Thyroid gland (tissue), 4 donors: ENCODE measurements around the gene IFNL2. TPM values are rescaled to one million over a fixed set of nuclear protein-coding genes. Genes with fewer than 3 reads are reported as not detected.
"Not testable (repeated sequence)": the region's sequence is repeated elsewhere in the genome, so short reads cannot be mapped to it uniquely, and the experiment has no call there.

ENCODE experiments used
- DNase-seq, 2 donors: peaks; one replicate each; pipeline ENCODE4 v3.0.0-alpha.2; 2019
- H3K27ac ChIP-seq, 3 donors: fragments of 200-600 bp; sonication (generic); 1 replicate in 2 of 3; 2 replicates in 1 of 3; pipeline ENCODE4 v1.5.1; 2016 to 2019; ENCODE audit warnings: mild to moderate bottlenecking in 1 of 3, moderate library complexity in 1 of 3
- H3K27me3 ChIP-seq: fragments of 200-600 bp; sonication (generic); one replicate; pipeline ENCODE4 v1.5.1; 2019
- H3K36me3 ChIP-seq, 2 donors: fragments of 200-600 bp; sonication (generic); one replicate each; pipeline ENCODE4 v1.5.1; 2016 to 2019
- H3K4me1 ChIP-seq, 2 donors: fragments of 200-600 bp; sonication (generic); one replicate each; pipeline ENCODE4 v1.5.1; 2017 to 2019
- H3K4me3 ChIP-seq, 3 donors: fragments of 200-600 bp; sonication (generic); replicated peaks in 1 of 3; 1 replicate in 2 of 3; 2 replicates in 1 of 3; pipeline ENCODE4 v1.5.1; 2016; ENCODE audit warnings: mild to moderate bottlenecking in 1 of 3
- H3K9me3 ChIP-seq: fragments of 200-600 bp; sonication (generic); one replicate; pipeline ENCODE4 v1.5.1; 2017
- CTCF ChIP-seq, 6 experiments: fragments of 200-600 bp in 3 of 6; fragments of 450-650 bp in 3 of 6; sonication (generic) in 3 of 6; IDR thresholded peaks; one replicate each; pipeline ENCODE4 v1.5.1; 2016 to 2019; ENCODE audit warnings: antibody characterized with exemption in 6 of 6, mild to moderate bottlenecking in 2 of 6, inconsistent platforms in 1 of 6, moderate library complexity in 1 of 6
- POLR2A ChIP-seq, 2 donors: fragments of 450-650 bp; IDR thresholded peaks; one replicate each; pipeline ENCODE4 v1.6.1; 2017; ENCODE audit warnings: antibody characterized with exemption in 2 of 2, mild to moderate bottlenecking in 2 of 2, moderate library complexity in 1 of 2
- WGBS, 2 donors: methylation state at CpG; one replicate each; pipeline ENCODE4 v1.1.5; 2017; 5-methylcytosine and 5-hydroxymethylcytosine counted together
- intact Hi-C: fragments of 100-400 bp; cut with DNase I; formaldehyde crosslinking; loops from one replicate; pipeline ENCODE4 v1.15.1; 2023
- total RNA-seq, 4 donors: library from RNA; depleted of rRNA; stranded (reverse); fragments of >200 nt; gene quantifications; one replicate each; pipeline ENCODE4 v1.2.3, GENCODE V29; 2016

Gene IFNL2
- total RNA-seq, 4 donors from 2014 or later: not detected

GRCh38 chr19:39306075-39306474 lies 37.9 kb downstream of the IFNL2 start:
- intact Hi-C loops: no loop called here
- Histone ChIP-seq H3K9me3 (no peaks in the 10 kb centered on the region), H3K4me3 (no peak overlapping the region), H3K27ac (no peak overlapping the region), H3K4me1 (peaks cover 12 to 14% of the 10 kb centered on the region in 2 donors), H3K36me3 (no peaks in the 10 kb centered on the region), H3K27me3 (peaks cover 13% of the 10 kb centered on the region)
- TF ChIP-seq POLR2A (IDR thresholded peaks at IDR 0.05): no peak
- TF ChIP-seq CTCF (IDR thresholded peaks at IDR 0.05): no peak
- no peak for DNase-seq

GRCh38 chr19:39307046-39307821 lies 39.0 kb downstream of the IFNL2 start:
- H3K4me3 ChIP-seq: no peak overlapping the region

GRCh38 chr19:39307822-39308530 lies 39.8 kb downstream of the IFNL2 start:
- TF ChIP-seq POLR2A (IDR thresholded peaks at IDR 0.05) (no peak), CTCF (IDR thresholded peaks at IDR 0.05) (no peak)
- Histone ChIP-seq H3K9me3 (no peaks in the 10 kb centered on the region), H3K4me3 (no peak overlapping the region), H3K27me3 (peaks cover 13% of the 10 kb centered on the region), H3K4me1 (peaks cover 12 to 14% of the 10 kb centered on the region in 2 donors), H3K36me3 (no peaks in the 10 kb centered on the region), H3K27ac (no peak overlapping the region)
- WGBS, 2 donors: 10 to 24% methylated on average over 11 to 12 of the region's 82 CpGs
- DNase-seq: no peak
- intact Hi-C loops: no loop called here

More at GRCh38 chr19:39307046-39307821, 39.0 kb downstream of the IFNL2 start:
- no peak for DNase-seq
- H3K9me3 ChIP-seq: no peaks in the 10 kb centered on the region
- peaks cover 12 to 14% of the 10 kb centered on the region in 2 donors for H3K4me1 ChIP-seq
- intact Hi-C loops: no loop called here
- TF ChIP-seq CTCF (IDR thresholded peaks at IDR 0.05) (no peak), POLR2A (IDR thresholded peaks at IDR 0.05) (no peak)
- H3K27me3 ChIP-seq: peaks cover 13% of the 10 kb centered on the region
- 20 to 24% methylated on average over 16 to 24 of the region's 71 CpGs for WGBS, 2 donors
- no peak overlapping the region for H3K27ac ChIP-seq
- H3K36me3 ChIP-seq: no peaks in the 10 kb centered on the region

- Histone ChIP-seq H3K27me3 (peaks cover 13% of the 10 kb centered on the region), H3K4me3 (no peak overlapping the region), H3K9me3 (no peaks in the 10 kb centered on the region), H3K4me1 (peaks cover 12 to 14% of the 10 kb centered on the region in 2 donors), H3K27ac (no peak overlapping the region), H3K36me3 (no peaks in the 10 kb centered on the region)
- 47 to 54% methylated on average over 16 to 18 of the region's 18 CpGs for WGBS, 2 donors
- TF ChIP-seq POLR2A (IDR thresholded peaks at IDR 0.05) (no peak), CTCF (IDR thresholded peaks at IDR 0.05) (no peak)
- DNase-seq: no peak
- intact Hi-C loops: no loop called here
Observed at GRCh38 chr19:39308531-39309304, 40.5 kb downstream of the IFNL2 start.

- H3K27ac ChIP-seq, H3K36me3 ChIP-seq, H3K9me3 ChIP-seq, H3K4me3 ChIP-seq, intact Hi-C loops, DNase-seq: not testable (repeated sequence)
- peaks cover 12 to 14% of the 10 kb centered on the region in 2 donors for H3K4me1 ChIP-seq
- H3K27me3 ChIP-seq: peaks cover 13% of the 10 kb centered on the region
- WGBS, 2 donors: 95 to 99% methylated on average over 7 of the region's 7 CpGs
Observed at GRCh38 chr19:39309305-39309670, 41.1 kb downstream of the IFNL2 start.
